ENCODE data around the gene IRX4. TPM values are rescaled to one million over a fixed set of nuclear protein-coding genes. Genes with fewer than 3 reads are reported as not detected.

IRX4 gene
- total RNA-seq, 2 donors from 2014 or later: not detected

- ATAC-seq (no peak), DNase-seq (no peak)
- Mint-ChIP-seq H3K27me3 (peaks cover 39% of the 10 kb centered on the region), H3K27ac (no peak overlapping the region), H3K4me1 (no peaks in the 10 kb centered on the region), H3K4me3 (no peak overlapping the region), H3K36me3 (ENCODE audit: low read depth) (peaks cover 2% of the 10 kb centered on the region)
- H3K9me3 ChIP-seq (ENCODE audit: control insufficient read depth, low read length, poor library complexity, severe bottlenecking): no peaks in the 10 kb centered on the region
Observed at GRCh38 chr5:1909346-1909985, 26.7 kb upstream of the IRX4 start.

- ATAC-seq (no peak), DNase-seq (no peak)
- Mint-ChIP-seq H3K4me1 (no peaks in the 10 kb centered on the region), H3K27me3 (peaks cover 34% of the 10 kb centered on the region), H3K27ac (no peak overlapping the region), H3K4me3 (no peak overlapping the region), H3K36me3 (ENCODE audit: low read depth) (peaks cover 2% of the 10 kb centered on the region)
- H3K9me3 ChIP-seq (ENCODE audit: control insufficient read depth, low read length, poor library complexity, severe bottlenecking): no peaks in the 10 kb centered on the region
Observed at GRCh38 chr5:1908931-1909330, 26.2 kb upstream of the IRX4 start.

GRCh38 chr5:1907616-1908015 lies 24.9 kb upstream of the IRX4 start:
- Mint-ChIP-seq H3K36me3 (ENCODE audit: low read depth) (peaks cover 5% of the 10 kb centered on the region), H3K4me1 (no peaks in the 10 kb centered on the region), H3K27me3 (peaks cover 25% of the 10 kb centered on the region), H3K4me3 (no peak overlapping the region), H3K27ac (no peak overlapping the region)
- DNase-seq (no peak), ATAC-seq (no peak)
- H3K9me3 ChIP-seq (ENCODE audit: control insufficient read depth, low read length, poor library complexity, severe bottlenecking): no peaks in the 10 kb centered on the region

GRCh38 chr5:1905108-1905507 lies 22.4 kb upstream of the IRX4 start:
- H3K4me1 Mint-ChIP-seq: no peaks in the 10 kb centered on the region
- DNase-seq: no peak
- H3K27ac Mint-ChIP-seq: no peak overlapping the region
- no peak overlapping the region for H3K4me3 Mint-ChIP-seq
- H3K9me3 ChIP-seq (ENCODE audit: control insufficient read depth, low read length, poor library complexity, severe bottlenecking): no peaks in the 10 kb centered on the region
- H3K27me3 Mint-ChIP-seq: peaks cover 33% of the 10 kb centered on the region
- H3K36me3 Mint-ChIP-seq (ENCODE audit: low read depth): peaks cover 5% of the 10 kb centered on the region
- ATAC-seq: no peak

- peaks cover 5% of the 10 kb centered on the region for H3K36me3 Mint-ChIP-seq (ENCODE audit: low read depth)
- no peaks in the 10 kb centered on the region for H3K9me3 ChIP-seq (ENCODE audit: control insufficient read depth, low read length, poor library complexity, severe bottlenecking)
- no peak overlapping the region for H3K27ac Mint-ChIP-seq
- no peak overlapping the region for H3K4me3 Mint-ChIP-seq
- DNase-seq (no peak), ATAC-seq (no peak)
- H3K27me3 Mint-ChIP-seq: peaks cover 38% of the 10 kb centered on the region
- no peaks in the 10 kb centered on the region for H3K4me1 Mint-ChIP-seq
Observed at GRCh38 chr5:1901983-1902382, 19.3 kb upstream of the IRX4 start.

- Mint-ChIP-seq H3K36me3 (ENCODE audit: low read depth) (peaks cover 5% of the 10 kb centered on the region), H3K4me1 (peaks cover 2% of the 10 kb centered on the region), H3K27ac (no peak overlapping the region), H3K4me3 (no peak overlapping the region), H3K27me3 (peaks cover 45% of the 10 kb centered on the region)
- no peak for ATAC-seq
- H3K9me3 ChIP-seq (ENCODE audit: control insufficient read depth, low read length, poor library complexity, severe bottlenecking): no peaks in the 10 kb centered on the region
- DNase-seq: no peak
Observed at GRCh38 chr5:1901061-1901460, 18.3 kb upstream of the IRX4 start.

GRCh38 chr5:1899201-1899600 lies 16.5 kb upstream of the IRX4 start:
- no peak overlapping the region for H3K4me3 Mint-ChIP-seq
- H3K27me3 Mint-ChIP-seq: peaks cover 61% of the 10 kb centered on the region
- ATAC-seq (no peak), DNase-seq (no peak)
- no peak overlapping the region for H3K27ac Mint-ChIP-seq
- no peaks in the 10 kb centered on the region for H3K9me3 ChIP-seq (ENCODE audit: control insufficient read depth, low read length, poor library complexity, severe bottlenecking)
- H3K36me3 Mint-ChIP-seq (ENCODE audit: low read depth): peaks cover 3% of the 10 kb centered on the region
- H3K4me1 Mint-ChIP-seq: peaks cover 2% of the 10 kb centered on the region

- peaks cover 3% of the 10 kb centered on the region for H3K4me1 Mint-ChIP-seq
- no peak overlapping the region for H3K4me3 Mint-ChIP-seq
- H3K36me3 Mint-ChIP-seq (ENCODE audit: low read depth): no peaks in the 10 kb centered on the region
- H3K9me3 ChIP-seq (ENCODE audit: control insufficient read depth, low read length, poor library complexity, severe bottlenecking): no peaks in the 10 kb centered on the region
- H3K27me3 Mint-ChIP-seq: peaks cover 74% of the 10 kb centered on the region
- DNase-seq (no peak), ATAC-seq (no peak)
- H3K27ac Mint-ChIP-seq: no peak overlapping the region
Observed at GRCh38 chr5:1897816-1898450, 15.2 kb upstream of the IRX4 start.

- ATAC-seq (no peak), DNase-seq (no peak)
- Mint-ChIP-seq H3K27me3 (peaks cover 79% of the 10 kb centered on the region), H3K4me1 (peaks cover 5% of the 10 kb centered on the region), H3K36me3 (ENCODE audit: low read depth) (no peaks in the 10 kb centered on the region), H3K27ac (no peak overlapping the region), H3K4me3 (no peak overlapping the region)
- H3K9me3 ChIP-seq (ENCODE audit: control insufficient read depth, low read length, poor library complexity, severe bottlenecking): no peaks in the 10 kb centered on the region
Observed at GRCh38 chr5:1897386-1897785, 14.7 kb upstream of the IRX4 start.

GRCh38 chr5:1896602-1897376 lies 14.1 kb upstream of the IRX4 start:
- H3K27ac Mint-ChIP-seq: no peak overlapping the region
- H3K9me3 ChIP-seq (ENCODE audit: control insufficient read depth, low read length, poor library complexity, severe bottlenecking): no peaks in the 10 kb centered on the region
- no peak for ATAC-seq
- DNase-seq: no peak
- H3K27me3 Mint-ChIP-seq: peaks cover 80% of the 10 kb centered on the region
- H3K4me3 Mint-ChIP-seq: no peak overlapping the region
- H3K36me3 Mint-ChIP-seq (ENCODE audit: low read depth): no peaks in the 10 kb centered on the region
- H3K4me1 Mint-ChIP-seq: peaks cover 5% of the 10 kb centered on the region

GRCh38 chr5:1895739-1896420 lies 13.2 kb upstream of the IRX4 start:
- ATAC-seq: no peak
- no peaks in the 10 kb centered on the region for H3K9me3 ChIP-seq (ENCODE audit: control insufficient read depth, low read length, poor library complexity, severe bottlenecking)
- Mint-ChIP-seq H3K36me3 (ENCODE audit: low read depth) (no peaks in the 10 kb centered on the region), H3K27me3 (peaks cover 77% of the 10 kb centered on the region), H3K4me1 (peaks cover 5% of the 10 kb centered on the region), H3K4me3 (no peak overlapping the region), H3K27ac (no peak overlapping the region)
- DNase-seq: no peak

GRCh38 chr5:1894243-1894642 lies 11.5 kb upstream of the IRX4 start:
- DNase-seq: no peak
- ATAC-seq: no peak
- H3K27me3 Mint-ChIP-seq: peaks cover 84% of the 10 kb centered on the region
- no peak overlapping the region for H3K4me3 Mint-ChIP-seq
- H3K27ac Mint-ChIP-seq: no peak overlapping the region
- no peaks in the 10 kb centered on the region for H3K9me3 ChIP-seq (ENCODE audit: control insufficient read depth, low read length, poor library complexity, severe bottlenecking)
- no peaks in the 10 kb centered on the region for H3K36me3 Mint-ChIP-seq (ENCODE audit: low read depth)
- peaks cover 5% of the 10 kb centered on the region for H3K4me1 Mint-ChIP-seq

- Mint-ChIP-seq H3K4me3 (no peak overlapping the region), H3K27ac (no peak overlapping the region), H3K4me1 (peaks cover 5% of the 10 kb centered on the region), H3K36me3 (ENCODE audit: low read depth) (no peaks in the 10 kb centered on the region), H3K27me3 (peaks cover 84% of the 10 kb centered on the region)
- H3K9me3 ChIP-seq (ENCODE audit: control insufficient read depth, low read length, poor library complexity, severe bottlenecking): no peaks in the 10 kb centered on the region
- ATAC-seq (no peak), DNase-seq (no peak)
Observed at GRCh38 chr5:1893754-1894153, 11.0 kb upstream of the IRX4 start.

All from T-helper 17 cell (primary cell).